SHP77 treated with DMSO at 0.1 percent for 48 hours (cell line): ENCODE results near the gene HIBADH.
"Not testable (repeated sequence)": the region's sequence is repeated elsewhere in the genome, so short reads cannot be mapped to it uniquely, and the experiment has no call there.

Source experiments
- DNase-seq: peaks from one replicate; lab custom pipeline; 2025; lab: John Stamatoyannopoulos, UW

Gene HIBADH

DNA sequence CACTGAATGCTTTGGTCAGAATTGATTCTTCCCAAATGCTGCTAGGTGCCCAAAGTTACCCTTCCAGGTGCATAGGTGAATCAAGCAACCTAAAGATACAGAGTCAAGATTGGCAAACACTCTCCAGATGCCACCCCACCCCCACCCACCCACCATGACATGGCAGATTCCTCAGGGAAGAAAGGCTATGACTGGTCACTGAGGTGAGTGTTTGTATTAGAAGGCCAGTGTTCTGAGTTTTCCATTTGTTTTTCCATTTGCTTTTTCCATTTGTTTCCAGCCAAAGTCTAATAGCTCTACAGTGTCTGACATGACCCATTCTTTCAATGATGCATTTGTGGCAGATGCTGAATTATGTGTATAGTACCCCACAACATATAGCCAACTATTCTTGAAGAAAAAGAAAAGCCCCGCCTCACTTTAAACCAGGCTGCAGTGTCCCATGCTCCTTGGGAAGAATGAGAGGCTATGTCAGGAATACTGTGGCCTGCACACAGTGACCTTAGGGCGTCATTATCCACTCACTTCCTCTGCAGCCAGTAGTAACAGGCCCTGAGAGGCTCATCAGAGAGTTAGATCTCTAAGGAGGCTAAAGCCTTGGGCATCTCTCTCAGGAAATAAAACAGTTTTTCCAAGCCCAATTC is 16.1 kb upstream of the HIBADH start:
- no peak for DNase-seq

DNA sequence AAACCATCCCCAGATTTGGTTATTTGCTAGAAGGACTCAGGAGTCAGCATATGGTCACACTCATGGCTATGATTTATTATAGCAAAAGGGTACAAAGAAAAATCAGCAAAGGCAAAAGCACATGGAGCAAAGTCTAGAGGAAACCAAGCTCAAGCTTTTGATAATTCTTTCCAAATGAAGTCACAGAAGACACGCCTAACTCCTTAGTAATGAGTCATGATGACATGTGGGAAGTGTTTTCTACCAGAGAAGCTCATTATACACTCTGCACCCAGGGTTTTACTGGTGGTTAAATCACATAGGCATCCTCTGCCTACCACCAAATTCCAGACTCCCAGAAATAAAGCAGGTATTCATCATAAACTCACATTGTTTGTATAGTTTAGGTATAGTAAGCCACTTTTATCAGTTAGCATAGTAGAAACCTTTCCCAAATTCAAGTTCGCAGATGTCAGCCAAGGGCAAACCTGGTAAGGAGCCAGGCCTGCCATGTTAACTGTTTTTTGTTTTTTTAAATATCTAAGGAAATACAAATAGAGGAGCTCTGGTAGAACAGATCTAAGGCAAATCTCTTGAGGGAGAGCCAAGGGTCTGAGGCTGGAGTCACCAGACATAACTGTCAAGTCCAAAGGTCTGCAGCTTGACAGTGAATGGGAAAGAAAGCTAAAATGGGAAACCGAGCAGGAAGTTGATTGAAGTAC is 15.4 kb upstream of the HIBADH start:
- DNase-seq, result no peak

GRCh38 chr7:27674126-27674525 is 11.4 kb upstream of the HIBADH start:
- not testable (repeated sequence) for DNase-seq

DNA sequence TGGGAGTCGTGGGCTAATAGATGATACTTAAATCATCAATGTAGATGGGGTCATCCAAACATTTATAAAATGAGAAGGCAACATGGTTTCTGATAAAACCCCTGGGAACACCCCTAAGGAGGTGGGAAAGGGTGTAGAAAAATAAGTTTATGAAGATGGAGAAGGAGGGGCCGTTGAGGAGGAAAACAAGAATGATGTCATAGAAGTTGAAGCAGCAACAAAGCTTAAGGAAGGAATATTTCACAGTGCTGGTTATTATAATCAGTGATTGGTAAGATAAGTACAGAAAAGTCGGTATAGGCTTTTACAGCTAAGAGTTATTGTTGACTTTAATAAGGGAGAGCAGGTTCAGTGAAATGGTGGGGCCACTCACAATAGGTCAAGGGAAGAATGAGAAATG is 9.0 kb upstream of the HIBADH start:
- DNase-seq, result no peak

DNA sequence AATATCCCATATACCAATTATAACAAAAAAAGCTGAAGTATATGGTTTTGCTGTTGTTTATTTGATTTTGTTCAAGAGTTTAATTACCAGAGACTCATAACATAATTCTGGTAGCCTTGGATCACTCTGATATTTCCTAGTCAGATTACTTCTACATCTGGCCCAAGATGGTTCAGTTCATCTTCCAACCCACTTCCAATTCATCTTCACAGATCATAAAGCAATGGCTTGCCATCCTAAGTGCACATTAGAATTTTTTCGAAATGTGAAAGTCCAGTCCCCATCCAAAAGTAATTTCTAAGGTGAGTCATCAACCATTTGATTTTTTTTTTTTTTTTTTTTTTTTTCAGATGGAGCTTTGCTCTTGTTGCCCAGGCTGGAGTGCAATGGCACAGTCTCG is 8.0 kb upstream of the HIBADH start:
- DNase-seq, result no peak

DNA sequence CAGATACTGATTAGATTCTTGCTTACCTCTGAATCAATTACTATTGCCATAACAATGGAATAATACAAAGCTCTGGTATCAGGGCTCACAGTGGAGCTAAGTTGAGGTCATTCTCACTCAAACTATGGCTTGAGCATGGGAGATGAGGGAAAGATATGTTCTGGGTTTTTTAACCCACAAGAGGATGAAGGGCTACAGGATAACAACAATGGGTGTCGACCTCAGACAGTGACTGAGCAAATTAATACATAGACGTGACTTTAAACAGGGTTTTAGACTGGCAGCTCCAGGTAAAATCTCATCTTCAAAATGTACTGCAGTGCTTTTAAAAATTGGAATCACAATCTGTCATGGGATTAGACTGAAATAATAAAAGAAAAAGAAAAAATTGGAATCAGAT is 7.5 kb upstream of the HIBADH start:
- no peak for DNase-seq

- DNase-seq, result no peak
These were observed 2.8 kb upstream of the HIBADH start for GRCh38 chr7:27665531-27665930.

GRCh38 chr7:27663989-27664331 is 1.3 kb upstream of the HIBADH start:
- DNase-seq, result no peak

DNA sequence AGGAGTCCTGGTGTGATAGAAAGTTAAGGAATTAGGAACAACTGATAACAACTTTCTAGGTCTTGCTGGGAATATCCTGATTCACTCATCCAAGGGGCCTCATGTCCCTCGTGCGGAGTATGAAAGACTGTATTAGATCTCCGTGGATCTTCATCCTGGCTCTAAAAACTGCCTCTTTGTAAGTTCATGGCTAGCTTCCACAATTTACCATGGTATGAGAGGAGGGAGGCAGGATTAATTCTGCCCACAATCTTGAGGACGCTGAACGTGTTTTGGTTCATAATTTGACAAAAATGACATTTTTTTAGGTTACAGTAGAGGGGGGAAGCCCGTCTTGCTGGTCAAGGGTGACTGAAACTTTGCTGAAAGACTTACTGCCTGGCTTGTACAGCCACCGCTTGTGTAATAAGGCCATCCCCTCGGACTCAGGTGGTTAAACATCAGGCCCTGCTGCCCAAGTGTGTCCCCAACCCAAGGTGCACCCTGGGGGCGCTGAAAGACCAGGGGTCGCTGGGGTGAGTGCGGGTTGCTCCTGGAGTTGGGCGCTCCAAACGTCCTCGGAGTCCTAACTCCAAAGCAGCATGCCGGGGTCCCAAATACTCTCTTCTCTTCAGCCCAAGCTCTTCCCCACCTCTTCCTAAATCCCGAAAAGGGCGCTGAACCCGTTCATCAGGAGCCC is 733 bp downstream of the HIBADH start:
- no peak for DNase-seq

DNA sequence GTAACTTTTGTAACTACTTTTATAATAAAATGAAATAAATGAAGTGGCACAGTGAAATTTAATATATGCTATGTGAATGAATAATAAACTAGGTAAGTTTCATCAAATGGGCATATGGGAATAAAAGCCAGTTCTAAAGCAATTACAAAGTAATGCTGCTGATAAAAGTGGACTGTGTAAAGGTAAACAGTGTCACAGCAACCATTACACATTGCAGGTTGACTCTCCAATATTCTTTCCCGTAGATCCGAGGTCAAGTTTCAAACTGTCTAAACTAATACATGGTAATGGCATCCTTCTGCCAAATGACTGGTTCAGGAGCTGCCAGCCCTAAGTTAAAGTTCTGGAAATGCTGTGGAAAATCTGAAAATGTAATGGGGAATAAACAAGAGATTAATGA is 6.0 kb downstream of the HIBADH start:
- DNase-seq, result no peak

DNA sequence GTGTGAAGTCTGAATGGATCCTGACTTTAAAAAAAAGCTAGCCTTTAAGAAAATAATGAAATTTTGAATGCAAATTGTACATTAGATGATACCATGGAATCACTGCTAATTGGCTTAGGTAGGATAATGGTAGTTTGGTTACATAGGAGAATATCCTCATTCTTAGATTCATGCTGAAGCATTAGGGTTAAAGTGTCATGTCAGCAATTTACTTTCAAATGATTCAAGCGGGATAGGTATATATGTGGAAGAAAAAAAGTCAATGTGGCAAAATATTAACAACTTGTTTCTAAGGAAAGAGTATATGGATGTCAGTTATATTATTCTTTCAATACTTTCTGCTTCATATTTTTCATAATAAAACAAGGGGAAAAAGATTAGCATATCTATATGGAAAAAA is 7.5 kb downstream of the HIBADH start:
- no peak for DNase-seq

DNA sequence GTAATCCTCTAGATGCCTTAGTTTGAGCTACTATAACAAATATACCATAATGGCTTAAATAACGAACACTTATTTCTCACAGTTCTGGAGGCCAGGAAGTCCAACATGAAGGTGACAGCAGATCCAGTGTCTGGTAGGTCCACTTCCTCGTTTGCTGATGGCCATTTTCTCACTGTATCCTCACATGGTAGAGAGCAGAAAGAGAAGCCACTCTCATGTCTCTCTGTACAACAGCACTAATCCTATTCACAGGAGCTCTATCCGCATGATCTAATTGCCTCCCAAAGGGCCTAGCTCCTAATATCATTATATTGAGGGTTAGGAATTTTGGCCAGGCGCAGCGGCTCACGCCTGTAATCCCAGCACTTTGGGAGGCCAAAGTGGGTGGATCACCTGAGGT is 10.2 kb downstream of the HIBADH start:
- DNase-seq, result no peak

GRCh38 chr7:27651702-27652101 is 11.0 kb downstream of the HIBADH start:
- DNase-seq, result no peak

GRCh38 chr7:27650283-27650682 is 12.4 kb downstream of the HIBADH start:
- no peak for DNase-seq

DNA sequence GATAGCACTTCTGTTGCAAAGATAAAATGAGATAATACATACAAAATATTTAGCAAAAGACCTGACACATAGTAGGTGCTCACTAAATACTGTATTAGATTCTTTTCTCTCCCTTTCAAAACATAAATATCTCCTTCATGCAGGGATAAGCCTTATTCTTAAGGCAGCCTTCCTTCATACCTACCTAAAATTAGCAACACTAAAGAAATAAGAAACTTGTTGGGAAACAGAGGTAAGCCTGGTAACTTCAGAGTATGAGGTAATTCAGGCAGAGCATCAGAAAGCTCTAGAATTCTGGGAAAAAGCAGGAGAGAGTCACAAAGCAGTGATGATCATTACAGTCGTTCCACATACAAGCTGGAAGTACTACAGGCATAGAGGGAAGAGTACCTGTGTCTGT is 15.2 kb downstream of the HIBADH start:
- DNase-seq, result no peak

GRCh38 chr7:27647046-27647445 is 15.6 kb downstream of the HIBADH start:
- DNase-seq, result no peak

DNA sequence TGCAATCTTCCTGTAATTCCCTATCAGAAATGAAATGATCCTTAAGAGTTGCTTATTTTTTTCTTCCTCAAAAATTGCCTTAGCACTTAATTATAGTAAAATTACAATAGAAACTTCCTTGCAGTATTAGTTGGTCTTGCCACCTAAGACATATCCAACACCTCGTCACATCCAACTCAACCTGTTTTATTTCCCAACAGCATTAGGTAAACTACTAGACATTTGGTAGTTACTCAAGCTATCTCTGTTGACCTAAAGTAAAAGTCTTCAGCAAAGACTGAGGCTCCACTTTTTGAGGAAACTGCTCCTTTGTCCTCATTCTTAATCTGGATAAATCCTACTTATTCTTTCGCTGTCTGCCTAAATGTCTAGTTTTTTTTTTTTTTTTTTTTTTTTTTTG is 20.4 kb downstream of the HIBADH start:
- no peak for DNase-seq

- DNase-seq, result no peak
These were observed 21.0 kb downstream of the HIBADH start for GRCh38 chr7:27641581-27642230.

DNA sequence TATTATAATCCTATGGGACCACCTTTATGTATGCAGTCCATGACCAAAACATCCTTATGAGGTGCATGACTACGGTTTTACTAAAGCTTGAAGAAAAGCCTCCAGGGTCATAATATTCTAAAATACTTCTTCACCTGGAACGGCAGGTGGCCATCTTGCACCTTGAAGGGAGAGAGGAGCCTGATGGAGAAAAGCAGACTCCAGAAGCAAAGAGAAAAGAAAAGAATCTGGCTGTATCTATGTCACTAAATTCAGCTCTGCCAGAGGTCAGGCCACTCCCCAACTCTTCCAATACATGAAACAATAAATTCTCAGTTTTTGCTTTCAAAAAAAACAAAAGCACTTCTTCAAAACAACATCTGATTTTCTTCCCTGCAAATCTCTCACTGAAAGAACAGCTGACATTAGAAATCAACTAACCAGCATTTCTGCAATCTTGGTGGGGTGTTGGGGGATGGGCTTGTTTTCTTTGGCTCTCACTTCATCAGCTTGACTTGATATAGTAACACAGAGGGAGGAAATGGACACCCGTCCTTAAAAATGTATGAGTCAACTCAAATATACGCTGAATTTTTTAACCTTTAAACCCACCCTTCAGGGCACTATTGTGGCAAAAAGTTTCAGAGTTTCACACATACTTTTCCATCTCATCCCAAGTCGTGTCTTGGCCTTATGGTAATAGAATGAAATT is 21.7 kb downstream of the HIBADH start:
- no peak for DNase-seq

DNA sequence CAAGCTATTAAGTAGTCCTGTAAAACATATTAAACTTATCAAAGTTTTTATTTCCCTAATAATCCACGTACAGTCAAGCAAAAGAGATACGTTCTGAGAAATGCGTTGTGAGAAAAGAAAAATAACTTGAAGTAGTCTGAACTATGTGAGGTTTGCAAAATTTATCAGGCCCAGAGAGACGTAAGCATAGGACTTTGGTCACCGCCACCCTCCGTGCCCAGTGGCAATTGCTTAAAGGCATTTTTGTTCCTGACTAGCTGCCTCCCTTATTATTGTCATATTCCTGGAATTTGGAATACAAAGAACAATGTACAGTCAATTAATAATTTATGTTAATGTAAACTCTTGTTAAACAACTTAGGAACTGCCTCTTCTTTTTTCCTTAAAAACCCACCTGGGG is 22.8 kb downstream of the HIBADH start:
- DNase-seq, result no peak

DNA sequence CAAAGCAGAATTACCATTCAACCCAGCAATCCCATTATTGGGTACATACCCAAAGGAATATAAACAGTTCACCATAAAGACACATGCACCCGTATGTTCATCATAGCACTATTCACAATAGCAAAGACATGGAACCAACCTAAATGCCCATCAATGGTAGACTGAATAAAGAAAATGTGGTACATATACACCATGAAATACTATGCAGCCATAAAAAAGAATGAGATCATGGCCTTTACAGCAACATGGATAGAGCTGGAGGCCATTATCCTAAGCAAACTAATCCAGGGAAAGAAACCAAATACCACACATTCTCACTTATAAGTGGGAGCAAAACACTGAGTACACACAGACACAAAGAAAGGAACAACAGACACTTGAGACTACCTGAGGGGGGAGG is 23.6 kb downstream of the HIBADH start:
- not testable (repeated sequence) for DNase-seq

GRCh38 chr7:27636326-27637006 is 26.2 kb downstream of the HIBADH start:
- DNase-seq, result no peak
